ENCODE measurements around the gene CUBN.

Gene CUBN

DNA sequence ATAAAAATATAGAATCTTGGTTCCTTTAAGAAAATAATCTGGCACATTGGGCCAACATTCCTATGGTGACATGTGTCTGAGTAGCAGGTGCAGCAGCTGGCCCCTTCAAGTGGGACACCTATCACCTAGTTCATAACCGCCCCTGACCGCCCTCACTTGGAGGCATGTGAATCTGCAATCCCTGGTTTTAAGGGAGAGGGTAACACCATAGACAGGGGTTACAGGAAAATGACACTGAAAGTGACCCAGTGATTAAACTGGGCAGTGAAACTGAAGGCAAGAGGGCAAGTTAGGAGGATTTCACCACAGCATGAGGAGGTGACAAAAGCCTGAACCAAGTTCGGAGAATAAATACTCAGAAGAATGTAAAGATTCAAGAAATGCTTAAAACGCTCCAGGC lies 313.4 kb downstream of the CUBN start:
- TF ChIP-seq, protein P1, sequence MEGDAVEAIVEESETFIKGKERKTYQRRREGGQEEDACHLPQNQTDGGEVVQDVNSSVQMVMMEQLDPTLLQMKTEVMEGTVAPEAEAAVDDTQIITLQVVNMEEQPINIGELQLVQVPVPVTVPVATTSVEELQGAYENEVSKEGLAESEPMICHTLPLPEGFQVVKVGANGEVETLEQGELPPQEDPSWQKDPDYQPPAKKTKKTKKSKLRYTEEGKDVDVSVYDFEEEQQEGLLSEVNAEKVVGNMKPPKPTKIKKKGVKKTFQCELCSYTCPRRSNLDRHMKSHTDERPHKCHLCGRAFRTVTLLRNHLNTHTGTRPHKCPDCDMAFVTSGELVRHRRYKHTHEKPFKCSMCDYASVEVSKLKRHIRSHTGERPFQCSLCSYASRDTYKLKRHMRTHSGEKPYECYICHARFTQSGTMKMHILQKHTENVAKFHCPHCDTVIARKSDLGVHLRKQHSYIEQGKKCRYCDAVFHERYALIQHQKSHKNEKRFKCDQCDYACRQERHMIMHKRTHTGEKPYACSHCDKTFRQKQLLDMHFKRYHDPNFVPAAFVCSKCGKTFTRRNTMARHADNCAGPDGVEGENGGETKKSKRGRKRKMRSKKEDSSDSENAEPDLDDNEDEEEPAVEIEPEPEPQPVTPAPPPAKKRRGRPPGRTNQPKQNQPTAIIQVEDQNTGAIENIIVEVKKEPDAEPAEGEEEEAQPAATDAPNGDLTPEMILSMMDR (IDR thresholded peaks at IDR 0.05; ENCODE audit: insufficient read depth, low read depth, low read length, missing control alignments): no peak
- H3K4me3 ChIP-seq (ENCODE audit: low read depth, low read length): peak overlapping the region; percentile 84
- no peak for DNase-seq (ENCODE audit: low read depth)

DNA sequence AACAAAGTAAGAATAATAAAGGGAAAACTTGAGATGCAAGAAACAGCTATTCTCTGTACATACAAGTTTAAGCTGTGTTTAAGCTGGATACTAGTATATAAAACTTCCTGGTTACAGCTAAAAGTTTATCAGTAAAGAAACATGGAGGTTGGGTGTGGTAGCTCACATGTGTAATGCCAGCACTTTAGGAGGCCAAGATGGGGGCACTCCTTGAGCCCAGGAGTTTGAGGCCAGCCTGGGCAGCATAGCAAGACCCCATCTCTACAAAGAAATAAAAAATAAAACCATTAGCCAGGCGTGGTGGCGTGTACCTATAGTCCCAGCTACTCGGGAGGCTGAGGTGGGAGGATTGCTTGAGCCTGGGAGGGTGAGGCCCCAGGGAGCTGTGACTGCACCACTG lies 315.6 kb downstream of the CUBN start:
- DNase-seq (ENCODE audit: low read depth): no peak
- H3K4me3 ChIP-seq (ENCODE audit: low read depth, low read length): no peak overlapping the region
- TF ChIP-seq, protein P1 (IDR thresholded peaks at IDR 0.05; ENCODE audit: insufficient read depth, low read depth, low read length, missing control alignments): no peak

DNA sequence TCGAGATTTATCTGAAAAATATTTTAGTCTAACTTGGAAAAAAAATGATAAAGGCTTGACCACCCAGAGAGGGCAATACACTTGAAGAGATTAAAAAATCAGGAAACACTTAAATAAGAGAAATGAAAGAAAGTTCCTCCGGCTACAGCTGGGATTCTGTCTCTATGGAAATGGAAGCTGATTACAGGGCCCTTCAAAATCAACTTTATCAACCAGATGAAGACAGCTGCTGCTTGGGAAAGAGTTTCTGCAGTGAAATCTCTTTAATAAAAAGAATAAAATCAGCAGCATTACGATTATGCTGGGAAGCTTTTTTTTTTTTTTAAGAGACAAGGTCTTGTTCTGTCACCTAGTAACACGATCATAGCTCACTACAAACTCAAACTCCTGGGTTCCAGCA lies 316.9 kb downstream of the CUBN start:
- TF ChIP-seq, protein P1 (IDR thresholded peaks at IDR 0.05; ENCODE audit: insufficient read depth, low read depth, low read length, missing control alignments): no peak
- DNase-seq (ENCODE audit: low read depth): no peak
- H3K4me3 ChIP-seq (ENCODE audit: low read depth, low read length): no peak overlapping the region

- DNase-seq (ENCODE audit: low read depth): no peak
- TF ChIP-seq, protein P1 (IDR thresholded peaks at IDR 0.05; ENCODE audit: insufficient read depth, low read depth, low read length, missing control alignments): no peak
- H3K4me3 ChIP-seq (ENCODE audit: low read depth, low read length): no peak overlapping the region
These were observed 317.8 kb downstream of the CUBN start for GRCh38 chr10:16811765-16812164.

GRCh38 chr10:16811292-16811691 lies 318.3 kb downstream of the CUBN start:
- DNase-seq (ENCODE audit: low read depth): no peak
- TF ChIP-seq, protein P1 (IDR thresholded peaks at IDR 0.05; ENCODE audit: insufficient read depth, low read depth, low read length, missing control alignments): no peak
- no peak overlapping the region for H3K4me3 ChIP-seq (ENCODE audit: low read depth, low read length)

GRCh38 chr10:16809074-16809718 lies 320.4 kb downstream of the CUBN start:
- TF ChIP-seq, protein P1 (IDR thresholded peaks at IDR 0.05; ENCODE audit: insufficient read depth, low read depth, low read length, missing control alignments): peak; percentile 65
- peak; percentile 69 for DNase-seq (ENCODE audit: low read depth)

GRCh38 chr10:16804123-16804522 lies 325.5 kb downstream of the CUBN start:
- H3K4me3 ChIP-seq (ENCODE audit: low read depth, low read length): no peak overlapping the region
- DNase-seq (ENCODE audit: low read depth): no peak
- TF ChIP-seq, protein P1 (IDR thresholded peaks at IDR 0.05; ENCODE audit: insufficient read depth, low read depth, low read length, missing control alignments): no peak

More at GRCh38 chr10:16809074-16809718, 320.4 kb downstream of the CUBN start:
- H3K4me3 ChIP-seq (ENCODE audit: low read depth, low read length): no peak overlapping the region
